Activated T-helper 9 cell treated with anti-CD3 and anti-CD28 coated beads, Interleukin-2, amount 50 U/mL, for 16 hours (primary cell): ENCODE results near the gene NLRC5.
"Not testable (repeated sequence)": the region's sequence is repeated elsewhere in the genome, so short reads cannot be mapped to it uniquely, and the experiment has no call there.

ENCODE experiments used
- DNase-seq: peaks from one replicate; pipeline ENCODE4 v3.0.0-alpha.2; 2020; ENCODE audit warnings: low read depth

The NLRC5 gene

DNA sequence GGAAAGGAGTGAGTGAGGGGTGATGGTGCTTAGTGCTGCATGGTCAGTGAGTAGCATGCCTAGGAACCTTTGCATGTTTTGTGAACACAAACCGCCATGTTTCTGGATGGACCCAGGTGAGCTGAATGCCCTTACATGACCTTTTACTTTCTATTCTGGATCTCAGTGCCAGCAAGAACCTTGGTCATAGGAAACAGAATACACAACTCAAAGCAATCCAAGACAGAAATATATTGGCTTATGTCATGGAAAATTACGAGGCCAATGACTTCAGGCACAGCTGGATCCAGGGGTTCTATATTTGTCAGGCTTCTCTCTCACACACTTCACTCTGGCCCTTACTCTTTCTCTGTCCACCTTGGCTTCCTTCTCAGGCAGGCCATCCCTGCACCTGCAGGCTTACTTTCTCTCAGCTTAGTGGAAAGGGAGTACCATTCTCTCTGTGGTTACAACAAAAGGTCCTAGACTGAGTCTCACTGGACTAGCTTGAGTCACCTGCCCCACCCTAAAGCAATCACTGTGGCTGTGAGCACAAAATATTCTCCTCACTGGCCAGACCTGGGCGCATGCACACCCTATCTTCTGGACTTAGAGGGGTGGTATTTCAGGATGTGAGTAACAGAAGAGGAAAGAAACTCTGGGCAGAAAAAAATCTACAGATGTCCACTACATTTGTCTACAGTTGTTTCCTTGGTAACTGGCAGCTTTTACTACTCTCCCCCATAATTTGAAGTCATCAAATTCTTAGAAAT is 82.7 kb downstream of the NLRC5 start:
- no peak for DNase-seq

DNA sequence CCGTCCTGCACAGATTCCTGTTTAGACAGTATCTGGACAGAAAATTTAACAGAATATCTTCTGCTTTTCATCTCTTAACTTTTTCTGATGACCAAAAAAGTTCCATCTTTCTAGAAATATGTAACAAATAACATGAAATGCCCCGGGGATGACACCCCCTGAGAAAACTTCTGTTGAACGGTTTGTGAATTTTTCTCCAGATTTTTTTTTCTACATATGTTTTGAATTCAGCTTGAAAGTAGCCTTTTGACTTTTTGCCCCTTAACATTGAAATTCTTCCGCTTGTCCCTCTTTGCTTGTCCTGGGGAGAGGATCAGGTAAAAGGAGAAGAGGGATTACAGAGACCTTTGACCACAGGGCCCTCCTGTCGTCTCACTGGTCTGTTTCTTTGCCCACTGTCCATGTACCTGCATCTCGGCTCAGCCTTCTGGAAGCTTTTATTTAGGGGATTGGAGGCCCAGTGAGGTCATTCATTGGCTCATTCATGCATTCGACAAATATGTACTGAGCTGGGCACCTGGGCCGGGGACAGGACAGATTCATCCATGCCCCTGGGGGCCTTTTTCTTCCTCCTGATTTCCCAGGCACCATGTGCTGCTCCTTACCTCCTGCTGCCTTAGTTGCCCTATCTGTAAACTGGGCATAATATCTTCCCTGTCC is 83.4 kb downstream of the NLRC5 start:
- no peak for DNase-seq

DNA sequence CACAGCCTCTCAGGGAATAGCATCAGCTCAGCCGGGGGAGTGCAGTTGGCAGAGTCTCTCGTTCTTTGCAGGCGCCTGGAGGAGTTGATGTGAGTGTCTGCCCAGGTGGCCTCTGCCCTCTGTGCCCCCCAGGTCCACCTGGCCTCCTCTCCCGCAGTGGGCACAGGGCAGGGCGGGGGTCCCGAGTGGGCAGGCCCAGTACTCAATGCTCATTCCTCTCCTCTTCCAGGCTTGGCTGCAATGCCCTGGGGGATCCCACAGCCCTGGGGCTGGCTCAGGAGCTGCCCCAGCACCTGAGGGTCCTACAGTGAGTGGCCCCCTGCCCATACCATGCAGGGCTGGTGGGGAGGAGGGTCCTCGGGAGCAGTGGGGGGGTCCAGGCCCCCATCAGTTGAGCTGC is 88.4 kb downstream of the NLRC5 start:
- DNase-seq, result no peak

DNA sequence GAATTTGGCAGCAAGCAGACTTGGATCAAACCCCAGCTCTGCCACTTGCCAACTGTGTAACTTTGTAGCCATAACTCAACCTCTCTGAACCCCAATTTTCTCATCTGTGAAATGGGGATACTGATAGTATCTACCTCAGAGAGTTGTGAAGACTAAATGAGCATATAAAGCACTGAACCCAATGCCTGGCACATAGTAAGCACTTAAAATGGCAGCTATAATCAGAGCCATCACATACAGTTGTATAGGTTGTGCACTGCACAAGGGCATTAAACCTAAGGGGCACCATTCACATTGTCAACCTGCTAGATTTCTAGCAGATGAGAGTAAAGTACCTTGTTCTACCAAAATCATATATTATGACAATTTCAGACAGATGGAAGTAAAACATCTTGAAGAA is 92.4 kb downstream of the NLRC5 start:
- no peak for DNase-seq

DNA sequence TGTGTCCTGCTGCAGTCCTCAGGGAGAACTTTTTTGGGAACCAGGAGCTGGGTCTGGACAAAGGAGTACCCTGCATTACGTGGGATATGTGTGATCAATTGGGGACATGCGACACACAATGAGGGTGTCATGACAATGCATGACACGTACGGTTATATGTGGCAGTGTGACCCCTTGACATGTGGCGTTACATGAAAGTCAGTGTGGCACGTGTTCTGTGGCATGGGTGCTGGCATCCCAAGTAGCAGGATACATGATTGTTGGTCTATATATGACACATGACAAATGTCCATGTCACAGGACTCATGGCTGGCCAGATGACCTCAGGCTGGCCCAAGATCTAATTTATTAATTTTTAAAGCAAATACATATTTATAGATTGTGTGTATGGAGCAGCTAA is 93.3 kb downstream of the NLRC5 start:
- DNase-seq, result no peak

DNA sequence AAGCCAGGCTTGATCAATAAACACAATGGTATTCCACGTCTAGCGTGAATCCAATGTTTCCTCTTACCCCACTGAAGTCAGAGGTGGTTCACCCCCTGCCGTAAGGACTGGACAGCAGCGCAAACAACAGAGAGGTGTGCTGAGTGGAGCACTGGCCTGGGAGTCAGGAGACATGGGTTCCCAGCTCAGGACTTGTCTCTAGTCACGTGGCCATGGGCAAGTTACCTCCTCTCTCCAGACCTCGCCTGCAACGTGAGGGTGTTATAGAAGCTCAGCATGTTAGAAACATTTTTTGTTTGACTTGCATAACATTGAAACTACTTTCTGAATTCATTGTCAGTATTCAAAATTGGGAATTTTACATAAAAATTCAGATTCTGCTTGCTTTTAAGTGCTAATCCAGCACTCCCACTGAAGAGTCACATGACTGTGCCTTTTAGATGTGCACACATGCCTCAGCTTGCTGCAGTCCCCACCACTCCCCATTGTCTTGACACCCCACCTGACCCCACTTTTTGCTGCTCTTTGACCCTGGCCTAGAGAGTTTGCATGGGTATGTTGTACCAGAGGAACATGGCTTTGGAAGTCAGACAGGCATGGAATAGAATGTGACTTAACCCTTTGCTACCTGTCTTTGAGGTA is 94.2 kb downstream of the NLRC5 start:
- DNase-seq, result no peak

DNA sequence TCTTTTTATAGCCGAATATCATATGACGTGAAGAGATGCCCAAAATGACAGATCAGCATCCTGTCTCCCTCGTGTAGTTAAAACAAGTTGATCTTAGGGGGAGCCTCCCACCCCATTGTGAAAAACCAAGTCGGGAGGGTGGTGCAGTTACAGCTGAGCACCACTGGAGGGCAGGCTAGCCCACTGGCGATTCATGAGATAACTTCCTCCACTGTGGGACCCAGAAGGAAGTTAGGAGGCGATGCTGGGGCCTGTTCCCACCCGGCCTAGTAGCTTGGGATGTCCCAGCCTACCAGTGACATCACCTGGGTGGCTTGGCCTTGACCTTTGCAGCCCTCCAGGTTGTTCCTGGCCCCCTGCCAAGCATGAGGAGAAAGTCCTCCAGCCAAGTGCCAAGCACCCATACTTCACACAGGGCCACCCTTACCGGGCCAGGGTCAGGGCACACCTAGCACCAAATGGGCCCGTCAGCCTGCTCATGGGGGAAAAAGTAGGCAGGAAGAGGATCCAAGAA is 95.0 kb downstream of the NLRC5 start:
- peak; percentile 51 for DNase-seq

DNA sequence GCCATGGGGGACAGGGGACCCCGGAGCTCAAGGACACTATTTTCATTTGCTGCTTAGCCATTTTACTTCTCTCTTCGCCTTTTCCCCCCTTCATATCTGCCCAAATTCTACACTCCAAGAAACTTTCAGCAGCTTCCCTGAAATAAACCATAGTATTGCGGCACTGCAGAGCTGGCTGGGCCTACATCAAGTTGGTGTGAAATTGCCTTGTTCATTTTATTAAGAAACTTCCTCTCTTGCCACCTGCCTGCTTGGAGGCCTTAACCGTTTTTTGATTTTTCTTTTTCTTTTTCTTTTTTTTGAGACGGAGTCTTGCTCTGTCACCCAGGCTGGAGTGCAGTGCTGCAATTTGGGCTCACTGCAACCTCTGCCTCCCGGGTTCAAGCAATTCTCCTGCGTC is 95.6 kb downstream of the NLRC5 start:
- DNase-seq, result no peak

DNA sequence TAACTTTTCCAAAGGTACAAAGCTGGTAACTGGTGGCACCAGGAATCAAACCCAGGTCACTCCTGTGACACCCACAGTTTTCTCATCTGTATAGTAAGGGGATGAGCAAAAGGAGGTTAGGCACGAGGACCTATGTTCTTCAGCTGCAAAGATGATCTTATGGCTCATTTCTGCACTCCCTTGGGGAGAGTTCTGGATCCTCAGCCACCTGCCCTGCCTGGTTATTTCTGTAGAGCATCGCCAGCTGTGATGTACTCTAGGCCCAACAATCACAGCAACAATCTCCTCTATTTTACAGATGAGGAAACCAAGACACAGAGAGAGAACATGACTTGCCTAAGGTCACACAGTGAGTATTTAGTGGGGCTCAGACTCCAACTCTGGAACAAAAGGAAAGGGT is 97.6 kb downstream of the NLRC5 start:
- no peak for DNase-seq

DNA sequence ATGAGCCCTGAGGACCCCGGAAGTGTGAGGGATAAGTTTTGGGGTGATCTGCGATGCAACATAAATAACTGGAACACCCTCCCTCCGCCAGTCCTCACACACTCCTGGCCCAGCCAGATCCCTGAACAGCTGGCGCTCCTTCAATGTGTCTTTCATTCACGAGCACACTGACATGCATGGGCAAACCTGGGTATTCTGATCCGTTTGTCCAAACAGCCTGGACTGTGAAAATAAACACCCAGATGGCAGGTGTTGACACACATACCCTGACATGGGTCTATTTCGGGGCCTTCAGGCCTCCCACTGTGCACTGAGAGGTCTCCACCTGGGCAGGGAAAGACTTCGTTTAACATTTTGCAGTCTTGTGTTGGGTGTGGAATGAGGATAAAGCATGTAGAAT is 100.0 kb downstream of the NLRC5 start:
- no peak for DNase-seq

DNA sequence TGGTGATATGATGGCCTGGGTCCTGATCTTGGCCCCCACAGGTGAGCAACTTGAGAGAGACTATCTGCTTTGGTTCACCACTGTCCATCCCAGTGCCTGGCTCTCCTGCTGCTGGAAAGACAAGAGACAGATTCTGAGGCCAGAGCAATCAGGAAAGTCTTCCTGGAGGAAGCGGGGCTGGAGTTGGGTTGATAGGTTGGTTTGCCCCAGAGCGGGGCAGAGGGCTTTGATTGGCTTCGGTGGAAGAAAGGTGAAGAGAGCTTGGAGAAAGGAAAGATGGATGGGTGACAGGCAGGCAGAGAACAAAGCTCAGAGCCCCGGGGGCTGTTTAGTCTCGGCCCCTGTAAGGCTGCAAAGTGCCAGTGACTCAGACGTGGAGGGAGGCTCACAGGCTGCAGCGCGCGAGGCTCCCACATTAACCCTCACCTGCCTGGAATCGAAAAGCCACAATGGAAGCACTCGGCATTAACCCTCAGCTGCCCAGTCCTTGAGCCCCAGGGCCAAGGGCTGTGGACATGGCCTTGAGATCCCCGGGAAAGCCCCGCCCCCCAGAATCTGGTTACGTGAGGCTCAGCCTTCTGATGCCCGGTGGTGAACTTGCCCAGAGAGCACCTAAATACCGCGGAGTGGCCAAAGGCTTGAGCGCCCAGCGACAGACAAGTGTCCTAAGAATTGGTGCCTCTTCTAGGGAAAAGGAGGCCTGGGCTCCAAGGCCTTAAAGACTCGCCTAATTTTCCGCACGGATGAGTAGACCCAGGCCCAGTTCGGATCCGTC is 102.0 kb downstream of the NLRC5 start:
- no peak for DNase-seq

DNA sequence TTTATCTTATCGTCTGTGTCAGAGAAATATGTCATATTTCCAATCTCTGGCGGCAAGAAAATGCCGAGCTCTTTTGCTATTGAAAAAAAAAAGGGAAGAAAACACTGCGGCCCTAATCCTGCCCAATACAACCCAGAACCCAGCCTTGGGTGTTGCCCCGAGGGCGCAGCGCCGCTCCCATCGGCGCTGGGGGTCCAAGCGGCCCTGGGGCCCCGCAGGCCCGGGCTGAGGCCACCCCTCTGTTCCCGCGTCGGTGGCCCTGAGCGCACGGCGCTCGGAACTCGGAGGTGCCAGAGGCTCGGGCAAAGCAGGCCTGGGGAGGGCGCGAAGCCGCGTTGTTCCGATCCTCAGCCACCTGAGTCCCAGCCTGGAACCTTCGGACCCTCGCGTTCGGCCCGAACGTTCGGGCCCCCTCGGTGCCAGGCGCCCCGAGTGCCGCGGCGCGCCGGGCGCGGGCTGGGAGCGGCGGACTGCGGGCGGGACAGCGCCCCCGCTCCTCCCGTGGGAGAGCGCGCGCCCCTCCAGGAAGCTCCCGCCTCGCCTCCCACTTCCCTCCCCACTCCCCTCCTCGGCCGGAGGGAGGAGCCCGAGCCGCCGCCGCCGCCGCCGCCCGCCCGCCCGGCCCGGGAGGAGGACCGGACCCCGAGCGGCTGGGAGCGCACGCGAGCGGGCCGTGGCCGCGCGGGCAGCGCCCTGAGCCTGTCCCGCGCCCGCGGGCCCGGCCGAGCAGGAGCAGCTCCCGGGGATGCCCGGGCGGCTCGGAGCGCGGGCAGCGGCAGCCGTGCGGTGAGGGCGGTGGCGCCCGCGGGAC is 102.8 kb downstream of the NLRC5 start, which contains the start of gene CPNE2:
TSS of gene CPNE2 (plus strand) at position 609 of the 811 bp plus-strand sequence. CDS start 18,160 bp downstream, outside the sequence.
- no peak for DNase-seq

DNA sequence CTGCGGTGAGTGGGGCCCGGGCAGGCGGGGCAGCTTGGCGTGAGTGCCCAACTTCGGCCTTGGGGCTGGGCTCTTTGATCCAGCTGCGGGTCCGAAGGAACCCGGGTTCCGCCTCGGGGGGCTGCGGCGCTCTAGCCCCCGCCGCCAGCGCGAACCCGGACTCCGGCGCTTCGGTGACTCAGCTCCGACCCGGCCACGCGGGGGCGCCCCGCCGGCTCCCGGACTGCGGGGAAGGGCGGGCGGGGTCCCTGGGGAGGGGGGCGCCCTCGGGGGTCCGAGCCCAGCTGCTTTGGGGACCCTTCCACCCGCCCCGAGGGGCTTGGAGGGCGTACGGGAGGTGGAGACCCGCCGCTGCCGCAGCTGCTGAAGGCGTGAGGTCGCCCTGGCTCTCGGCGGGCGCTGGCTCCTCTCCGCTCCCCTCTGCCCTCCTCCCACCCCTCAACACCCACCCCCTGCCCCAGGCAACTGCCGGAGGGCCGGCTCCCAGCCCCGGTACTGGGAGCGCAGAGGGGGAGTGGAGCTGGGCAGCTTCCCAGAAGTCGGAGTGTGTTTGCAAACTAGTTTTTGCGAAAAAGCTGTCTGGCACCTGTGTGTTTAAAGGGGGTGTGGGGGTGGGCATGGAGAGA is 103.5 kb downstream of the NLRC5 start:
- peak; percentile 31 for DNase-seq

DNA sequence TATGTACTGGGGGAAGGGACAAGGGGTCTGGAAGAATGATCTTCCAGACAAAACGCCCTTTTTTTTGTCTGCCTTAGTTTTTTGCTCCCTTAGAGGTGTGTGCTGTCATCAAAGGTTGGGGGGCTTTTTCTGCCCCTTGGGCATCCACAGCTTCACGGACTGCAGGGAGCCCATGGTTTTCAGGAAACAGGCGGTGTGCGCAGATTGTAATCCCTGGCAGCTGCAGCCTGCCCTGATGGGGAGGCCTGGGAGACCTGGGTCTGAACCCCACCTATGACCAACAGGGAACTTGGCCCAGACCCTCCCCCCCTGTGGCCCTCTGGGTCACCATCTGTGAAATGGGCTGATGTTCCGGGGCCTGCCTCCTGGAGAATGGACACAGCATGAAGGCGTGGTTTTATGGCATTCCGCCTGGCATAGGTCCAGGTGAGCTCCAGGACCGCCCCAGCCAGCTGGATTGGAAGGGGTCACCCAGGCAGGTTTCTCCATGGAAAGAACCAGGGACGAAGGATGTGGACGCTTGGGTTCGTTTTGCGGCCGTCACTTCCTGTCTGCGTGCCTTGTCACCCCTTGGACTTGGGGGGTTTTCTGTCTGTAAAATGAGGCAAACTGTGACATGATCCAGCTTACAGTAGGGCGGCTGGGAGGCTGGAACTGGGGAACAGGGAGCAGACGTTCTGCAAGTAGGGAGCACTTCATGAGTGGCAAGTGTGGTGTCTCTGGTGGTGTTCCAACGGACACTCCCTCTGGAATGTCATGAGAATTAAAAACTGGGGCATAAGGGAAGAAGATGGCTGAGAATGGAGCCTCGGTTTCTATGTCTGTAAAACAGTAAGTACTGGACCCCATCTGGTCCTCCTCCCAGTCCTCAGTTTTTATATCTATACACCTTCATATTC is 104.6 kb downstream of the NLRC5 start:
- DNase-seq, result no peak

DNA sequence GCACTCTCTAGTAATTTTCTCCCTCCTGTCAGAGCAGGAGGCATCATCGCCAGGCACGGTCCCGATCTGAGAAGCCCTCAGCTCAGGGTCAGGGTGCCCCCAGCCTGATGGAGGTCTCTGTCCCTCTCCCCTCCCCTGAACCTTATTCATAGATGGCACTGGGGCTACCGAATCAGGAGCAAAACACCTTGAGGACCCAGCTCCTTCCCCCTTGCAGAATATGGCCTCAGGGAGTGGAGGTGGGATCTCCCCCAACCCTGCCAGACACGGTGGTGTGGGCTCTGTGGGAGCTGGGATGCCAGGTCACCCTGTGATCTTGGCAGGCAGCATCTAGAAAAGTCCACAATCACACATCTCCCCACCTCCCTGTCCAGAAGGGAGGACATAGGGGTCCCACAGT is 105.6 kb downstream of the NLRC5 start:
- DNase-seq, result no peak

DNA sequence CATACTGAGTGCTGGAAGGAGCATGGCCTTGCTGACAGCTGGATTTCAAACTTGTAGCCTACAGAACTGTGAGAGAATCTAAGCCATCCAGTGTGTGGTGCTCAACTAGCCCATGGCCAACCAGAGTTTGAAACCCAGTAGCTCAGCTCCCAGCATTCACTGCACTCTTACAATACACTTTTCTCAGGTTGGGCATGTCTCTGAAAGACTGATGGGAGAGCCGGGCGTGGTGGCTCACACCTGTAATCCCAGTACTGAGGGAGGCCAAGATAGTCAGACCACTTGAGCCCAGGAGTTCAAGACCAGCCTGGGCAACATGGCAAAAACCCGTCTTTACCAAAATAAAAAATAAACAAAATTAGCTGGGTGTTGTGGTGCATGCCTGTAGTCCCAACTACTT is 106.8 kb downstream of the NLRC5 start:
- DNase-seq, result no peak

DNA sequence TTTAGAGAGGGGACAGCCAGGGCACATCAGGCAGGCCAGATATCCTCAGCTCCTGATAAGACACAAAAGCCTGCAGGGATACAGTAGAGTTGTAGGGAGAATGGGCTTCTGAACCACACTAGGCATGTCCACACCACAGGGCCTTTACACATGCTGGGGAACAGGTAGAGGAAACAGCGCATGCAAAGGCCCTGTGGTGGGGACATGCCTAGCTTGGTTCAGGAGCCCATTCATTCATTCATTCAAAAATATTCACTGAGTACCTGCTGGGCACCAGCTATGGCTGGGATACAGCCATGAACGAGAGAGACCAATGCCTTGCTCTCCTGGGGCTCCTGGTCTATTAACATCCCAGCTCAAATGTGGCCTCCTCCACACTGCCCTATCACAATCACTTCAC is 107.4 kb downstream of the NLRC5 start:
- DNase-seq, result no peak

DNA sequence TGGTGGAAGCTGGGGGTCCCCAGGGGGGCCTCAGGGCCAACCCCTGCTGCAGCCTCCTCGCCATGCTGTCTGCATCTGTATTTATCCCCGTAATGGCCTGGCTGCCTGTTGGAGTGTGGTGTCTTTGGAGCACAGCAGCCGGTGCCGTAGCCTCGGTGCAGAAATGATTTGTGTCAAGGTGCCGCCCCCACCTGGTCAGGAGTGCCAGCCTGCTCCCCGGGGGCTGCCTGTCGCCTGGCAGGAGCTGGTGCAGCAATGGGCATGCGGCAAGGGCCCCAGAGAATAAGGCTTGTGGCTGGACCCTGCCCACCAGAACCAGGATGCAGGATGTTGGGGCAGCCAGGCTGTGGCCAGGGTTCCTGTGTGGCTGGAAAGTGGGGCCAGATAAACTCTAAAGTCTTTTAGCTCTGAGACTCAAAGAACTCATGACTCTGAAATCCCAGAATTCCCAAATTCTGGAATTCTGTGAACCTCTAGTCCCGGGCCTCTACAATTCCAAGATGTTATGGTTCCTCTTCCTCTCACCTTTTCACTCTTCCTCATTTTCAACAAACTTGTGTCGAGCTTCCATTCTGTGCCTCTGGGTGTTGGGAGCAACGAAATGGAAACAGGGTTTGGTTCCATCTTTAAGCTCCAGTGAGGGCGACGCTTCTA is 109.0 kb downstream of the NLRC5 start:
- no peak for DNase-seq

DNA sequence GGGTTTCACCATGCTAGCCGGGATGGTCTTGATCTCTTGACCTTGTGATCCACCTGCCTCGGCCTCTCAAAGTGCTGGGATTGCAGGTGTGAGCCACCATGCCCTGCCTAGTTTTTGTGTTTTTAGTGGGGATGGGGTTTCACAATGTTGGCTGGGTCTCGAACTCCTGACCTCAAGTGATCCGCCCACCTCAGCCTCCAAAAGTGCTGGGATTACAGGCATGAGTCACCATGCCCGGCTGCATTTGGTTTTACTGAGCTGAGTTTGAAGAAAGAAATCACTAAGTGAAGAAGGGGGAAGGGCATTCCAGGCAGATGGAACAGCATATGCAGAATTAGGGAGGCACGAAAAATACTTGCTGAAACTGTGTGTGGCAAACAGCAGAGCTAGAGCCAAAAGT is 110.6 kb downstream of the NLRC5 start:
- not testable (repeated sequence) for DNase-seq
